ENCODE measurements around the gene LRRK1.

Gene LRRK1

DNA sequence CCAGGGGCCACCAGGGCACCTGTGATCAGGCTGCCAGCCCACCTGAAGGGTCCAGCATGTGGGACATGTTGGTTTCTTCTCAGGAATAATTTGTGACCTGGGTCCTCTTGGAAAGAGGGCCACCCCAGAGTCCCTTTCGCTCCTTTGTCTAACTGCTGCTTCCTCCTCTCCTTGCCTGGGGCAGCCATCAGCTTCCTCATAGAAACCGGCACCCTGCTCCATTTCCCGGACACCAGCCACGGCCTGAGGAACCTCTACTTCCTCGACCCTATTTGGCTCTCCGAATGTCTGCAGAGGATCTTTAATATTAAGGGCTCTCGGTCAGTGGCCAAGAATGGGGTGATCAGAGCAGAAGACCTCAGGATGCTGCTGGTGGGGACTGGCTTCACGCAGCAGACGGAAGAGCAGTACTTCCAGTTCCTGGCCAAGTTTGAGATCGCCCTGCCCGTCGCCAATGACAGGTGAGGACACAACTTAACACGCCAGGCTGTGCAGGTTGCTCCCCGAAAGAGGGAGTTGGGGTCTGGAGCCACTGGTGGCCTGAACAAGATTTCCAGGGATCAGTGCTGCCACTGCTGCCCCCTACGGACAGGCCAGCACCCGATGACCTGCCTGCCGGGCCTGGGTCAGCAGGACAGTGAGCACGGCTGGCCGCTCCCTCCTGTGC, 109.7 kb downstream of the LRRK1 start:
- no peak for TF ChIP-seq TEAD4 (IDR thresholded peaks at IDR 0.05)
- no peak for TF ChIP-seq NFIC (IDR thresholded peaks at IDR 0.05)
- no peak for TF ChIP-seq EGR1 (IDR thresholded peaks at IDR 0.05)
- TF ChIP-seq EP300 (IDR thresholded peaks at IDR 0.05; ENCODE audit: borderline replicate concordance), result no peak
- TF ChIP-seq CREB1 (IDR thresholded peaks at IDR 0.05; ENCODE audit: low read depth), result no peak

GRCh38 chr15:101029971-101030661, 111.0 kb downstream of the LRRK1 start:
- no peak for TF ChIP-seq FOXM1 (IDR thresholded peaks at IDR 0.05; ENCODE audit: borderline replicate concordance, low read depth)
- TF ChIP-seq CREB1 (IDR thresholded peaks at IDR 0.05; ENCODE audit: low read depth), result no peak
- TF ChIP-seq TAF1 (IDR thresholded peaks at IDR 0.05; ENCODE audit: low read depth), result no peak
- TF ChIP-seq, protein P1, sequence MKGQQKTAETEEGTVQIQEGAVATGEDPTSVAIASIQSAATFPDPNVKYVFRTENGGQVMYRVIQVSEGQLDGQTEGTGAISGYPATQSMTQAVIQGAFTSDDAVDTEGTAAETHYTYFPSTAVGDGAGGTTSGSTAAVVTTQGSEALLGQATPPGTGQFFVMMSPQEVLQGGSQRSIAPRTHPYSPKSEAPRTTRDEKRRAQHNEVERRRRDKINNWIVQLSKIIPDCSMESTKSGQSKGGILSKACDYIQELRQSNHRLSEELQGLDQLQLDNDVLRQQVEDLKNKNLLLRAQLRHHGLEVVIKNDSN (IDR thresholded peaks at IDR 0.05), result no peak
- TF ChIP-seq TEAD4 (IDR thresholded peaks at IDR 0.05), result no peak
- no peak for TF ChIP-seq RAD21 (IDR thresholded peaks at IDR 0.05; ENCODE audit: low read depth)
- no peak for TF ChIP-seq REST (IDR thresholded peaks at IDR 0.05; ENCODE audit: low read depth)
- no peak for TF ChIP-seq TCF12 (IDR thresholded peaks at IDR 0.05; ENCODE audit: low read depth)
- TF ChIP-seq CEBPB (IDR thresholded peaks at IDR 0.05), result no peak
- no peak for TF ChIP-seq YY1 (IDR thresholded peaks at IDR 0.05; ENCODE audit: low read depth)
- no peak for TF ChIP-seq EP300 (IDR thresholded peaks at IDR 0.05; ENCODE audit: borderline replicate concordance)
- no peak for TF ChIP-seq NFIC (IDR thresholded peaks at IDR 0.05)
- TF ChIP-seq MAX (IDR thresholded peaks at IDR 0.05), result no peak
- TF ChIP-seq ZBTB7A (IDR thresholded peaks at IDR 0.05; ENCODE audit: low read depth), result no peak
- no peak for TF ChIP-seq EGR1 (IDR thresholded peaks at IDR 0.05)

DNA sequence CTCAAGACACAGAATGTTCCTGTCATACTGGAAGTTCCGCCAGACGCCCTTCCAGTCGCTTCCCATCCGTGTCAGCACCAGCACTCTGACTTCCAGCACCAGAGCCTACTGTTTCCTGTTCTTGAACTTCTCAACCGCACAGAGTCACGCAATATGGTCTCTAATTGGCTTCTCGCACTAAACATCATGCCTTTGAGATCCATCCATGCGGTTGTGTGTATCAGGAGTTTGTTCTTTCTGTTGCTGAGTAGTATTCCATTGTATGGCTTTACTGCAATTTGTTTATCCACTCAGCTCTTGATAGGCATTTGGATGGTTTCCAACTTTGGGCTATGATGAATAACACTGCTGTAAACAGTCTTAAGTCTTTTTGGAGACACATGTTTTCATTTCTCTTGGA, 112.1 kb downstream of the LRRK1 start:
- no peak for TF ChIP-seq TCF12 (IDR thresholded peaks at IDR 0.05; ENCODE audit: low read depth)
- TF ChIP-seq NFIC (IDR thresholded peaks at IDR 0.05), result no peak
- TF ChIP-seq EP300 (IDR thresholded peaks at IDR 0.05; ENCODE audit: borderline replicate concordance), result no peak
- TF ChIP-seq EGR1 (IDR thresholded peaks at IDR 0.05), result no peak
- no peak for TF ChIP-seq TEAD4 (IDR thresholded peaks at IDR 0.05)
- TF ChIP-seq FOXM1 (IDR thresholded peaks at IDR 0.05; ENCODE audit: borderline replicate concordance, low read depth), result no peak
- no peak for TF ChIP-seq ZBTB7A (IDR thresholded peaks at IDR 0.05; ENCODE audit: low read depth)
- no peak for TF ChIP-seq REST (IDR thresholded peaks at IDR 0.05; ENCODE audit: low read depth)
- no peak for TF ChIP-seq MAX (IDR thresholded peaks at IDR 0.05)
- TF ChIP-seq RAD21 (IDR thresholded peaks at IDR 0.05; ENCODE audit: low read depth), result no peak
- TF ChIP-seq CEBPB (IDR thresholded peaks at IDR 0.05), result no peak
- TF ChIP-seq CREB1 (IDR thresholded peaks at IDR 0.05; ENCODE audit: low read depth), result no peak
- TF ChIP-seq YY1 (IDR thresholded peaks at IDR 0.05; ENCODE audit: low read depth), result no peak
- no peak for TF ChIP-seq TAF1 (IDR thresholded peaks at IDR 0.05; ENCODE audit: low read depth)
- TF ChIP-seq, protein P1 (IDR thresholded peaks at IDR 0.05), result no peak

GRCh38 chr15:101033801-101034200, 114.6 kb downstream of the LRRK1 start:
- TF ChIP-seq FOXM1 (IDR thresholded peaks at IDR 0.05; ENCODE audit: borderline replicate concordance, low read depth) (no peak), CREB1 (IDR thresholded peaks at IDR 0.05; ENCODE audit: low read depth) (no peak), NFIC (IDR thresholded peaks at IDR 0.05) (no peak), RAD21 (IDR thresholded peaks at IDR 0.05; ENCODE audit: low read depth) (no peak), REST (IDR thresholded peaks at IDR 0.05; ENCODE audit: low read depth) (no peak), TCF12 (IDR thresholded peaks at IDR 0.05; ENCODE audit: low read depth) (no peak), TEAD4 (IDR thresholded peaks at IDR 0.05) (no peak), EGR1 (IDR thresholded peaks at IDR 0.05) (no peak), ZBTB7A (IDR thresholded peaks at IDR 0.05; ENCODE audit: low read depth) (no peak), EP300 (IDR thresholded peaks at IDR 0.05; ENCODE audit: borderline replicate concordance) (no peak), YY1 (IDR thresholded peaks at IDR 0.05; ENCODE audit: low read depth) (no peak), MAX (IDR thresholded peaks at IDR 0.05) (no peak), TAF1 (IDR thresholded peaks at IDR 0.05; ENCODE audit: low read depth) (no peak), CEBPB (IDR thresholded peaks at IDR 0.05) (no peak)
- TF ChIP-seq, protein P1 (IDR thresholded peaks at IDR 0.05), result no peak
